SK-N-SH treated with all-trans-retinoic acid at 6 μM for 48 hours (cell line): ENCODE measurements around the gene DMD.

Source experiments
- ATAC-seq: fragments of 200-7000 bp; cut with Tn5 transposase; 3 replicates; pipeline ENCODE4 v1.9.1; 2020; ENCODE audit warnings: mild to moderate bottlenecking, moderate library complexity
- ARNTL ChIP-seq: fragments of 450-650 bp; formaldehyde crosslinking; IDR thresholded peaks from 2 replicates; pipeline ENCODE4 v1.5.0; 2020; ENCODE audit warnings: low read depth, mild to moderate bottlenecking, moderate library complexity, borderline replicate concordance
- BACH2 ChIP-seq: fragments of 250-450 bp; sonication (Bioruptor Pico); IDR thresholded peaks from 2 replicates; pipeline ENCODE4 v1.9.0; 2021; ENCODE audit warnings: mild to moderate bottlenecking, borderline replicate concordance
- CREB5 ChIP-seq: fragments of 250-450 bp; sonication (Bioruptor Pico); IDR thresholded peaks from 2 replicates; pipeline ENCODE4 v1.5.1; 2020; ENCODE audit warnings: low read depth, mild to moderate bottlenecking, moderate library complexity
- CSRNP3 ChIP-seq: fragments of 250-450 bp; sonication (Bioruptor Pico); IDR thresholded peaks from 2 replicates; pipeline ENCODE4 v1.5.1; 2021; ENCODE audit warnings: mild to moderate bottlenecking, moderate library complexity
- GLIS3 ChIP-seq: fragments of 250-450 bp; sonication (Bioruptor Pico); IDR thresholded peaks from 2 replicates; pipeline ENCODE4 v1.5.0; 2020; ENCODE audit warnings: mild to moderate bottlenecking, moderate library complexity
- ISL1 ChIP-seq: fragments of 250-450 bp; sonication (Bioruptor Pico); IDR thresholded peaks from 2 replicates; pipeline ENCODE4 v2.1.2; 2022; ENCODE audit warnings: mild to moderate bottlenecking, moderate library complexity
- OSR1 ChIP-seq: fragments of 250-450 bp; sonication (Bioruptor Pico); IDR thresholded peaks from 2 replicates; pipeline ENCODE4 v1.8.0; 2022; ENCODE audit warnings: moderate library complexity, mild to moderate bottlenecking, inconsistent platforms
- PATZ1 ChIP-seq: fragments of 250-450 bp; sonication (Bioruptor Pico); IDR thresholded peaks from 2 replicates; pipeline ENCODE4 v1.8.0; 2020; ENCODE audit warnings: mild to moderate bottlenecking, moderate library complexity, borderline replicate concordance
- POU6F1 ChIP-seq: fragments of 250-450 bp; sonication (Bioruptor Pico); IDR thresholded peaks from 2 replicates; pipeline ENCODE4 v1.8.0; 2021; ENCODE audit warnings: low read depth, mild to moderate bottlenecking, moderate library complexity, borderline replicate concordance
- PPARA ChIP-seq: fragments of 250-450 bp; sonication (Bioruptor Pico); IDR thresholded peaks from 2 replicates; pipeline ENCODE4 v1.5.0; 2020; ENCODE audit warnings: mild to moderate bottlenecking, borderline replicate concordance
- RARB ChIP-seq: fragments of 250-450 bp; sonication (Bioruptor Pico); IDR thresholded peaks from 2 replicates; pipeline ENCODE4 v1.8.0; 2021; ENCODE audit warnings: mild to moderate bottlenecking, moderate library complexity
- TCF4 ChIP-seq: fragments of 250-450 bp; sonication (Bioruptor Pico); IDR thresholded peaks from 2 replicates; pipeline ENCODE4 v1.8.0; 2021; ENCODE audit warnings: mild to moderate bottlenecking, moderate library complexity, borderline replicate concordance
- ZFP30 ChIP-seq: fragments of 450-650 bp; formaldehyde crosslinking; IDR thresholded peaks from 2 replicates; pipeline ENCODE4 v1.5.0; 2022; ENCODE audit warnings: mild to moderate bottlenecking, moderate library complexity
- ZNF70 ChIP-seq: fragments of 450-650 bp; formaldehyde crosslinking; IDR thresholded peaks from 2 replicates; pipeline ENCODE4 v1.5.0; 2020; ENCODE audit warnings: mild to moderate bottlenecking, moderate library complexity
- ZNF8 ChIP-seq: fragments of 450-650 bp; formaldehyde crosslinking; IDR thresholded peaks from 2 replicates; pipeline ENCODE4 v1.5.0; 2020; ENCODE audit warnings: mild to moderate bottlenecking, moderate library complexity

The DMD gene

GRCh38 chrX:31747411-31747810 lies 1463.9 kb downstream of the DMD start (continued):
- TF ChIP-seq CREB5 (CRISPR knock-in tag): no peak

- TF ChIP-seq PATZ1 (CRISPR knock-in tag): no peak
- TF ChIP-seq TCF4 (CRISPR knock-in tag): no peak
- no peak for TF ChIP-seq CSRNP3
- no peak for TF ChIP-seq POU6F1 (CRISPR knock-in tag)
- ATAC-seq: no peak
These were observed 1468.3 kb downstream of the DMD start for GRCh38 chrX:31743004-31743403.

- TF ChIP-seq ZFP30: no peak
- no peak for TF ChIP-seq RARB
- no peak for TF ChIP-seq TCF4 (CRISPR knock-in tag)
- TF ChIP-seq ZNF70 (CRISPR knock-in tag): no peak
- TF ChIP-seq CREB5 (CRISPR knock-in tag): no peak
- no peak for TF ChIP-seq BACH2 (CRISPR knock-in tag)
- no peak for TF ChIP-seq CSRNP3
- TF ChIP-seq ISL1 (CRISPR knock-in tag): no peak
- TF ChIP-seq POU6F1 (CRISPR knock-in tag): no peak
- TF ChIP-seq GLIS3 (CRISPR knock-in tag): no peak
- TF ChIP-seq PATZ1 (CRISPR knock-in tag): no peak
- TF ChIP-seq ZNF8 (CRISPR knock-in tag): no peak
- no peak for TF ChIP-seq PPARA
- no peak for TF ChIP-seq OSR1 (CRISPR knock-in tag)
- no peak for TF ChIP-seq ARNTL (CRISPR knock-in tag)
- ATAC-seq: no peak
These were observed 1493.9 kb downstream of the DMD start for GRCh38 chrX:31717474-31717873.
